PFSK-1 (cell line): ENCODE results near the gene EPDR1.

Source experiments
- FOXP2 ChIP-seq: optimal IDR thresholded peaks from 2 replicates; pipeline ENCODE3; 2011; ENCODE audit warnings: borderline replicate concordance, control low read depth, inconsistent platforms; ENCODE audit not compliant: insufficient read depth; ENCODE audit errors: extremely low read length, extremely low read depth
- POLR2AphosphoS5 ChIP-seq: IDR thresholded peaks from 2 replicates; pipeline ENCODE4 v1.6.1; 2012; ENCODE audit warnings: low read depth, mild to moderate bottlenecking, control low read depth, low read length, moderate library complexity
- SIN3A ChIP-seq: IDR thresholded peaks from 2 replicates; pipeline ENCODE4 v1.6.1; 2012; ENCODE audit warnings: mild to moderate bottlenecking, low read length, moderate library complexity, borderline replicate concordance; ENCODE audit not compliant: insufficient read depth
- TF ChIP-seq, protein P1 (sequence below), 2 experiments: IDR thresholded peaks; 2 replicates each; pipeline versions ENCODE4 v1.6.1 to v1.8.0; 2011 to 2012; ENCODE audit warnings: low read depth in 2 of 2, low read length in 2 of 2, control low read depth in 1 of 2, inconsistent platforms in 1 of 2, mild to moderate bottlenecking in 1 of 2, moderate library complexity in 1 of 2; ENCODE audit not compliant: insufficient read depth in 1 of 2

GRCh38 chr7:37901236-37901827, 19.1 kb upstream of the EPDR1 start:
- TF ChIP-seq SIN3A, result no peak
- TF ChIP-seq POLR2AphosphoS5, result no peak
- TF ChIP-seq, protein P1, sequence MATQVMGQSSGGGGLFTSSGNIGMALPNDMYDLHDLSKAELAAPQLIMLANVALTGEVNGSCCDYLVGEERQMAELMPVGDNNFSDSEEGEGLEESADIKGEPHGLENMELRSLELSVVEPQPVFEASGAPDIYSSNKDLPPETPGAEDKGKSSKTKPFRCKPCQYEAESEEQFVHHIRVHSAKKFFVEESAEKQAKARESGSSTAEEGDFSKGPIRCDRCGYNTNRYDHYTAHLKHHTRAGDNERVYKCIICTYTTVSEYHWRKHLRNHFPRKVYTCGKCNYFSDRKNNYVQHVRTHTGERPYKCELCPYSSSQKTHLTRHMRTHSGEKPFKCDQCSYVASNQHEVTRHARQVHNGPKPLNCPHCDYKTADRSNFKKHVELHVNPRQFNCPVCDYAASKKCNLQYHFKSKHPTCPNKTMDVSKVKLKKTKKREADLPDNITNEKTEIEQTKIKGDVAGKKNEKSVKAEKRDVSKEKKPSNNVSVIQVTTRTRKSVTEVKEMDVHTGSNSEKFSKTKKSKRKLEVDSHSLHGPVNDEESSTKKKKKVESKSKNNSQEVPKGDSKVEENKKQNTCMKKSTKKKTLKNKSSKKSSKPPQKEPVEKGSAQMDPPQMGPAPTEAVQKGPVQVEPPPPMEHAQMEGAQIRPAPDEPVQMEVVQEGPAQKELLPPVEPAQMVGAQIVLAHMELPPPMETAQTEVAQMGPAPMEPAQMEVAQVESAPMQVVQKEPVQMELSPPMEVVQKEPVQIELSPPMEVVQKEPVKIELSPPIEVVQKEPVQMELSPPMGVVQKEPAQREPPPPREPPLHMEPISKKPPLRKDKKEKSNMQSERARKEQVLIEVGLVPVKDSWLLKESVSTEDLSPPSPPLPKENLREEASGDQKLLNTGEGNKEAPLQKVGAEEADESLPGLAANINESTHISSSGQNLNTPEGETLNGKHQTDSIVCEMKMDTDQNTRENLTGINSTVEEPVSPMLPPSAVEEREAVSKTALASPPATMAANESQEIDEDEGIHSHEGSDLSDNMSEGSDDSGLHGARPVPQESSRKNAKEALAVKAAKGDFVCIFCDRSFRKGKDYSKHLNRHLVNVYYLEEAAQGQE (IDR thresholded peaks at IDR 0.05; ENCODE audit: insufficient read depth in 1 of 2, low read depth in 2 of 2, low read length in 2 of 2), result no peak
- TF ChIP-seq FOXP2, result no peak
